Stimulated activated CD4-positive, alpha-beta T cell treated with anti-CD3 and anti-CD28 coated beads, TNF-alpha, amount 100 ng/mL, for 4 hours (primary cell): ENCODE data around the gene DCAF6.
A peak's percentile ranks its signal among the peaks of the same experiment; 100 is the strongest.

Experiments used
- DNase-seq, 3 experiments: peaks; one replicate each; pipeline ENCODE4 v3.0.0-alpha.2; 2020; ENCODE audit warnings: low read depth in 3 of 3

The DCAF6 gene

DNA sequence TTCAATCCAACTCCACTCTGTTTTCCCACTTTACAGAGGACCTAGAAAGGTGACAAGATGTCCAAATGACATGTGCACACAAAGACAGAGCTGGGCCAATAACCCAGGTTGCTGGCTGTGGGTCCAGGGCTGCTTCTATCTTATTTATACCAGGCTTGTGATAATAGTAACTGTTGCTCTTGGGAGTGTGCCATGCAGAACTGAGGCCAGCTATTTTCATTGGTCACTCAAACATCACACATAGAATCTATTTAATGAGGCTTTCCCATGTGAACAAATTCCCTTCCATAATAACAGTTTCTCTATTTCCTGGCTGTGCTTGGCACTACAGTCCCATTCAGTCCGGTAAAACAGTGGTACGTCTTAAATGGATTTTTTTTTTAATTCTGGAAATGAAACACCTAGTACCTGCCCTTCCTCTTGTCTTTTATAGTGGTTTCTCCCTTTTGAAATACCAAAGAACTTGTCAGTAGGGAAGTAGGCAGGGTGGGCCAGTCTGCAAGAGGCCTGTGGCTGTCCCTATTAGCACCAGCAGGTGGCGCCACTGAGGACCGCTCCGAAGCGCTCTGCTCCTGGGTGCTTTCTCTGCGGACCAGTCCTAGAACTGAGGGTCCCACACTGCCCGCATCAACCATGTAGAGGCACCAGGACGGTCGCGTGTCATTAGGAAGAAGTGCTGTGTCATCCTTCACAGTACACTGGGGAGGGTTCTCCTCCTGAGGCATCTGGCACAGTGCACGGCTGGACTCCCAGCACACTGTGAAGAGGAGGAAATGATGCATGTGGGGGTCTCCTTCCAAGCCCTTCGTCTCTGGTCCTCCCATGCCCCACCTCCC lies 148.1 kb downstream of the DCAF6 start:
- DNase-seq = peak; percentile 19 to 44 (median 28)

DNA sequence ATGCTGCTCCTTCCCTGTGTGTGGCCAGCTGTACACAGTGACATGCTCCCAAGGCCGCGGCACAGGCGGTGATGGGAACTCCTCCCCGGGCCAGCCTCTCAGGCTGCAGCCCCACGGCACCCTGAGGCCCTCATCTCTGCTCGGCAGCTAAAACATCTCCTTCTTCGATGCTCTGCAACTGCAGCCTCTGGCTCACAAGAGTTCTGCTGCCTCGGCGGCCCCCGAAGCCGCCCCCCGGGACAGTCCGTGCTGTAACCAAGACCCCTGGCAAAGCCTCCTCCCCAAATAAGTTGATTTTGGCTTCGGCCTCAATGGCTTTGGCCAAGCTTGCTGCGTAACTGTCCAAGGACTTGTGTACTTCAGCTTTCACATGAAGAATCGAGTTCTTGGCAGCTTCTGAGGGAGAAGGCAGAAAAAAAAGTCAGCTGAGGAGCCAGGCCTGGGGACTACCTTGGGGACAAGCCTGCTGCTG lies 149.0 kb downstream of the DCAF6 start:
- DNase-seq = no peak

DNA sequence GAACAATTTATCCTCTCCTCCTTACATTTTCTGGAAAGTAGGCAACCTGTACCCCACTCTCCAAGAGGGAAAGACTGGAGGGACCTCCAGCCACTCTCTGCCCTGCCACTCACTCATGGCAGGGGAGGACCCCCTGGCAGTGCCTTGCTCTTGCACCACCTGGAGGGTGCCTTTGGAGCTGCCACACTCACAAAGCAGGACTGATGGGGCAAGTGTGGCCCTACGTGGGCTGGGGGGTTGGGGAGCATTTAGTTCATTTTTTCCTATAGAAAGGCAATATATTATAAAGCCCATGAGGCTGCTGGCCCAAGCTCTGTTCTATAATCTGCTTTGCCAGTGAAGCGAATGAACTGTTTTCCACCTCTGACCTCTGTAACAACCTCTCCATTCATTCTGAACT lies 150.0 kb downstream of the DCAF6 start:
- DNase-seq = no peak

DNA sequence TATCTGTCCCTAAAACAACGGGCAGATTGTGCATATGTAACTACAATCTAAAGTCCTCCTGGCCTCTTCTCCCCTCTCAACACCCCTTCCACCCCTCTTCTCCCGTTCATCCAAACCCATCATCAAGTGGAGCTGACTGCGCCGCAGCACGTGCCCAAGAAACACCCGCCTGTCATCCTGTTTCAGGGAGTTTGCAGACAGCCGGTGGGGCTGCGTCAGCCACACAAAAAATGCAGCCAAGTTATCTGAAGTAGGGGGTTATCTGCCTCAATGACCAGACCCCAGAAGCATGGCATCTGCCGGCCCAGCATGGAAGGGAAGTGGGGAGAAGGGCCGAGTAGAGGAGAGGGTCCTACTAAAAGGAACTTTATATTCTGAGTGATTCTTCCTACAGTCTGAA lies 151.2 kb downstream of the DCAF6 start:
- no peak for DNase-seq

DNA sequence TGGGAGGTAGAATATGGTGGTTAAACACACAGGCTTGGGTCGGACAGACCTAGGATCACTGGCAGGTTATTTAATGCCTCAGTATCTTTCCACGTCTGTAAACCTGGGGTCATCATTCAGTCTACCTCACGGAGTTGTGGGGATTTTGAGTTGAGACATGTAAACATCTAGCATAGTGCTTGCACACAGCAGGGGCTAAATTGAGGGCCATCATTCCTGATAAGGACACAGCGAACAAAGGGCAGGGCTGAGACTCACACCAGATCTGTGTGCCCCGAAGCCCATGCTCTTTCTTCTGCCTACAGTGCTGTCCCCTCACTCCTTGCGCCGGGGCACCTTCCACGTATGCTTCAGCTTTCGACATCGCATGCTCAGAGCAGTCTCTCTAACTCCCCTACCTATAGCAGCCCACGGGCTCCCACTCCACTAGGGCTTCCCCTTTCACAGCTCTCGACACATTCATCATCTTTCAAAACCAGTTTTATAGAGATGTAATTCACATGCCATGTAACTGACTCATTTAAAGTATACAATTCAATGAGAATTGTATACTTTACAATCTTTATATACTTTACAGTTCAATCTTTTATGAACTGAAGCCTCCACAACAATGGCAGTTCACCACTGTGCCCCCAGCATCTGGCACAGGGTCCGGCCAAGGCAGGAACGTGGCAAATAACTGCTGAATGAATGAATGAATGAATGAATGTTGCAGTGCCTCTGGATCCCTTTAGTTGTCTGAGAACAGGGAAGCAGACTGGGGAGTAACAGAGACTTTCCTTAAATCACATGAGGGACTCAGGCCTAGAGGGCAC lies 152.2 kb downstream of the DCAF6 start:
- DNase-seq = no peak

DNA sequence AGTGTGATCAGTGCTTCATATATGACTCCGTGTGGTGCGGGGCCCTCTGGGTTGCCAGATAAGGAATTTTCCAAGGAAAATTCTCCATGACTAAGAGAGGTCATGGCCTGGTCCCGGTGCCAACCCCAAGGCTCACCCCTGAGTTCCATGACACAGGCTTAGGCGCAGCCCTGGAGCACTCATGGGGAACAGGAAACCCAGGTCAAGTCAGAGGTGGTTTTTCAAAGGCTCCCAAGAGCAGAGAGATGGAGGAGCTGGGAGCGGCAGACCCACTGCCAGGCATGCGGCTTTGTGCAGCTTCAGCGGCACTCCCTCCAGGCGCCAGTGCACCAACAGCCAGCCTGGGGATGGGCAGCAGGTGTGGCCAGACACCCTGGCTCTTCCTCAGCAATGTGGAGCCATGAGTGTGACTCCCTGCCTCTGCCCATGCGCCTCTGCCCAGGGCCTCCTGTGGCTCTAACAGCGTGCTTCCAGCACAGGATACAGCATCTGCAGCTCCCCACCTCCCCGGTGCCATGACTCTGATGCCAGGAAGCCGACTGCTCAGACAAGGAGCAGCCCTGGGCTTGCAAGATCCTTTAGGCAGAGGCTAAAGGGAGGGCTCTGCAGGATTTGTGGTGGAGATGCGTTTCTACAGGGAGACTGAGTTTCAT lies 153.0 kb downstream of the DCAF6 start:
- no peak for DNase-seq

DNA sequence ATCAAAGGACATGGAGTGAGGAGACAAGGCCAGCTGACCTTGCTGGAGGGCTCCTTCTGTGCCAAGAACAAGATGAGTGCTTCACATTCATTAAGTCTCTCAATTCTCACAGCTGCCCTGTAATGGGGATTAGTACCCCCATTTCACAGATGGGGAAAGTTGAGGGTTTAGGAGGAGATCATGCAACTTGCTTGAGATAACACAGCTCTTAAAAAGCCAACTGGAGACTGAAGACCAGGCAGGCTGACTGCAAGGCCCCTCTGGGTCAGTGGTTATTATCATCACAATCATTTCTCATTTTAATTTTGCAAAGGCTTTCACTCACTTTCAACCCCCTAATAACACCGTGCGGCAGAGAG lies 153.5 kb downstream of the DCAF6 start:
- no peak for DNase-seq

DNA sequence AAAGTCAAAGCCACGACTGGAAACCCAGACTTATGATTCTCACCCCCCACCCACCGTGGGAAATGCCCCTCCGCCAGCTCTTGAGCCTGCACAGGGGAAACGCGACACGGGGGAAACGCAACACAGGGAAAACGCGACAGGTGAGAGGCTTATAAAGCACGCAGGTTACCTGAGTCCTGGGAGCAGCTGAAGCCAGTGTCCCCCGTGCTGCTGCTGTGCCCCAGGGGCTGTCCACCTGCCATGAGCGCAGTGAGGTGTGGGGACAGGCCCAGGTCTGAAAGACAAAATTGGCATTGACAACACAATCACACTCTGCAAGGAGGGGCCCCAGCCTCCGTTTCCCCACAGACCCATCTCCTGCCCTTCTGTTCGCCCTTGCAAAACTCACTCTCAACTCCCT lies 153.9 kb downstream of the DCAF6 start:
- no peak for DNase-seq

DNA sequence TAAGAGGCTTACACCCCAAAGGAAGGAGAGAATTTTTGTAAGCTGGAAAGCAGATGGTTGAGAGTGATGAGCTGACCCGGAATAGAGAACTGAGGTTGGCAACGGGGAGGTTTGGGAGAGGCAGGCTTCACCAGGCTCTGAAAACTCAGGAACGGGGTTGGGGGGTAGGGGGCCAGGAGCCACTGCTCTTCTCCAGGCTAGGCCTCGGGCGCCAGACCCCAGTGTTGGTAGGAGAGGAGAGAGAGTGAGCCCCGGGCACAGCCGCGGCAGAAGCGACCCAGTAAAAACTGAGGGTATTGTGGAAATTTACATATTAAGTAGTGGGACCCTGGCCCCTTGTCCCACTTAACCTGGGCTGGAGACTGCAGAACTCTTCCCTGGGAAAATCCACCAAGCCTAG lies 154.6 kb downstream of the DCAF6 start:
- DNase-seq = no peak

DNA sequence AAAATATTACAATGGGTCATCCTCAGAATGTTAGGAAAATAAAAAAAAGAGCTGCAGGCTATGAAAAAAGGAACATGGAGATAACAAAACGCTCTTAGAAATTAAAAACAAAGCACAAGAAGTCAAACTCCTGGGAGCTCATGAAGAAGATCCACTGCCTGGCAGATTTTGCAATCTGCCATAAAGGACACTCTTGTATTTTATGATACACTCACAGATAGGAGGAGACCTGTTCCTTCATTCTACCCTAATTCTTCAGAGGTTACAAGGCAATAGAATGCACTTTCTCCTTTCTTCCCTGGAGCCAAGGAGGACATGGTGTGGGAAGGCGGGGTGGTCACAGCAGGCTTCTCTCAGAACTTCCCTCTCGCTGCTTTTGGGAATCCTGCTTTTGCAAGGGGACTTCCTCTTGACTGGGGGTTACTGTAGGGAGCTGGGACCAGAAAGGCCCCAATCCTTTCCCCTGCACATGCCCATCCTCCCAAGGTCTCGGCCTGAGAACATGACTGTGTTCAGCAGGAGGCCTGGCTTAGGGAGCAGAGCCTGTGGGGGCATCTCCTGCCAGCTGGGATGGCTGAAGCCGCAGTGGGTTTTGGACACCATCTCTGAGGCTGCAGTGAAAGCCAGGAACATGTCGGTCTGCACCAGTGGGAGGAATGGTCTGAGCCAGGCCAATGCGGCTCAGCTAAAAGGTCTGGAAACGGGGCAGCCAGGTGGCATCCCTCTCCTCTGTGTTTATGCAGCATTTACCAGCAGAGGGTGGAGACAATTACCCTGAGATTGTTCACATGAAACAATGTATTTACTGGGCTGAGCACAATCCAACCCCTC lies 155.5 kb downstream of the DCAF6 start:
- DNase-seq = no peak

DNA sequence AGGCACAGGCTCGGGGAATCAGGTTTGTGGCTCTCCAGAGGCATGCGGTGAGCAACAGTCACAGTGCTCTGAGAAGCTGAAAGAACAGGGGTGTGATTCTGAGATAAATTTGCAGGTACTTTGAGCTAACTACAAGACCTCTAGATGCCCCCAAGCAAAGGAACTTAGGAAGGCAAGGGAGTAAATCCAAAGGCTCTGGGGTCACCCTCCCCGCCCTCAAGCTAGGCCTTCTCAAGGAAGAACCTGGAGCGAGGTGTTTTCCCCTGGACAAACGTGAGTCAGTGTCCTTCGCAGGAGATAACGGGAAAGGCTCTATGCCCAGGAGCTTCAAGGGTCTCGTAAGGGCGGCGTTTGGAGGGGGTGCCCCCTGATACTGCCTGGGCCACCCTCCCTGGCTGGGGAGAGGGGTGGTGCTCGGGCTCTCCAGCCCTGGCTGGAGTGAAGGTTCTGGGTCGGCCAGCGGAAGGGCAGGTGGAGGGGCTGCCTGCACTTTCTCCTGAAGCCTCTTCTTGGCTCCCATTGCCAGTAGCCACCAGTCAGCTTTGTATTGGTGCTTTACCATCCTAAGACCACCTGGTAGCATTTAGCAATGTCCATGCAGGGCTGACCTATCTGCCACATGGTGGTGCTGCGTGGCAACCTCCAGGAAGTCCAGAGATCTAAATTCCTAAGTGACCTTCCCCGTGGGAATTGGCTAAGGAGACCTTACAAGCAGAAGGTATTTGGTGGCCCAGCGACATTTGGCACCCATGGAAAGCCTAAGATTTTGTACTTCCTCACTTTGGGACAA lies 156.3 kb downstream of the DCAF6 start:
- DNase-seq = no peak

DNA sequence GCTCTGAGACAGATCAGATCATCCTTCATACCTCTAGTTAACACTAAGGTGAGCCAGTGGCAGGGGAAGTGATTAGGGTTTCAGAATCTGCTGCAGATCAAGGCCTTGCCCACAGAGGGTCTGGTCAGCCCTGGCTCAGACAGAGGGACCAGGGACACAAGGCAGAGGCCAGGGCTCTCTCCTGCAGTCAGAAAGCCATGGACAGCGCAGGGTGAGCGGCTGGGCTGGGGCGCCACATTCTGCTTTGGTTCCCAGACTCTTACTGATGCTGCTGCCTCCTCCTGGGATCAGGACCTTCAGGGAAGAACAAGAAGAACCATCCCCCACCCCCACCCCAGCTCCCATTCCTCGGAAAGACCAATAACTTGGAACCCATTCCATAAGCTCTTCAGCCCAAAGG lies 157.1 kb downstream of the DCAF6 start:
- no peak for DNase-seq

DNA sequence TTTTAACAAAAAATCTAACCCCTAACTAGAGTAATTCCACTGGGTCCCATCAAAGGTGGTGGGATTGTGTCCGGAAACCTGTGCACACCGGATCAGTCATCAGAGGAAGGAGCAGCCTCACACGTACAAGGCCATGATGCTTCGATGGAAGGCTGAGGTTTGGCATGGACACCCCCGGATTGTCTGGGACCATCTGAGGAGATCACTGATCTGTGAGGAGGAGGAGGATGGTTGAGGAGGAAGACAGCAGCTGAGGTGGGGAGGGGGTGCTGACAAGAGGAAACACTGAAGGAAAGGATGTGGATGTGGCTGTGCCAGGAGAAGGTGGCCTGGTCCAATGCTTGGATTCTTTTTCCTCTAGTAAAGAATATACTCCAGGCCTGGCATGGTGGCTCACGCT lies 159.0 kb downstream of the DCAF6 start:
- DNase-seq = no peak

DNA sequence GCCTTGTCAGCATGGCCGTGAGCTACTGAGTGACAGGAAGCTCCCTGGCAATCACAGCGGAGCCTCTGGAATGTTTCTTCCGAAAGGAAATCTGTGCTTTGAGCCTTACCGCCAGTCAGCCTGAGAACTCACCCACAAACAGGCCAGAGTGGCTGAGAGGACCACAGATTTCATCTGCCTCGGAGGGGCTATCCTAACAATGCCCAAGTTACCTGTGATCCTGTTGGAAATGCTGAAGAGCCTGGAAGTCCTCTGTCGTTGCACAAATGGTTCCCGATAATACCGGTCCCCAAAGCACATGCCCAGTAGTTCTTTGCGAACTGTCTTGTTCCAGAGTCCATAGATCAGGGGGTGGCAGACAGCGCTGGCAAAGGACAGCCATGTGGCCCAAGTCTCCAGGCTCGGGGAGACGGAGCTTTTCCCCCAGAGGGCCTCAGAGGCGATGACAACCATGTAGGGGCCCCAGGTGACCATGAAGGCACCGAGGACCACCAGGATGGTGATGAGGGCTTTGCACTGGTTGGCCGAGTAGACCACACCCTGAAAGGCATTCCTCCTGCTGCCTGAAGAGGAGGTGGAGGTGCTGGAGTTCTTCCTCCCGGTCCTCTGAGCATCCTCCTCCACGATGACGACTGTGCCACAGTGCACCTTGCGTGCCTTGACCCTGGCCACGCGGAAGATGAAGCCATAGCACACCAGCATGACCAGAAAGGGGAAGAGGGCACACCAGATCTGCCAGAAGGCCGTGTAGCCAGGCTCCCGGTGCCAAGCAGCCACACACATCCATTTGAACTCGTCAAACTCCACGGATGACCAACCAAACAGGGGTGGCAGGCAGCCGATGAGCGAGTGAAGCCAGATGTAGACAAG lies 160.0 kb downstream of the DCAF6 start:
- DNase-seq = no peak

DNA sequence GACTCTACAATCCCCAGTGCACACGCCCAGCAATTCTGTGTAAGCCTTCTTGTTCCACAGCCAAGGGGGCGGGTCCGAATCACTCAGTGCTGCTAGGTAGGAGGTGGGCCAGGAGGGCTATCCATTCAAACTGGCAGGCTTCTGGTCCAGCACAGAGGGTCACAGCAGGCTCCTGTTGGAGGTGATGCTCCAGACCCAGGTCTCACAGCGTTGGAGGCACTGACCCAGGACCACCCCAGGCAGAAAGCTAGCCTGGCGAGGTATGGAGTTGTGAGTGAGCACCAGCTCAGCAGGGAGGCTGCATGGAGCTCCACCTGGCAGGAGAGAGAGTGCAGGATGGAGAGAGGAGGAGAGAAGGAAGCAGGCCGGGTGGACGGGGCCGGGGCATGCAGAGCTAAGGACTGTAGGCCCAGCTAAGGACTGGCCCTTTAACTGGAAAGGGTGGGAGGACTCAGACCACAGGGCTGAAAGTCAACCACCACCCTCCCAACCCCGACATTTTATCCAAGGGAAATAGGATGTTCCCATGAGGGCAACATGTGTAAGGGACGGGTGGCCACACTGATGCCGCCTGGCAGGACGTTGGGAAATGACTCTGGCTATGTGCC lies 161.5 kb downstream of the DCAF6 start:
- no peak for DNase-seq

DNA sequence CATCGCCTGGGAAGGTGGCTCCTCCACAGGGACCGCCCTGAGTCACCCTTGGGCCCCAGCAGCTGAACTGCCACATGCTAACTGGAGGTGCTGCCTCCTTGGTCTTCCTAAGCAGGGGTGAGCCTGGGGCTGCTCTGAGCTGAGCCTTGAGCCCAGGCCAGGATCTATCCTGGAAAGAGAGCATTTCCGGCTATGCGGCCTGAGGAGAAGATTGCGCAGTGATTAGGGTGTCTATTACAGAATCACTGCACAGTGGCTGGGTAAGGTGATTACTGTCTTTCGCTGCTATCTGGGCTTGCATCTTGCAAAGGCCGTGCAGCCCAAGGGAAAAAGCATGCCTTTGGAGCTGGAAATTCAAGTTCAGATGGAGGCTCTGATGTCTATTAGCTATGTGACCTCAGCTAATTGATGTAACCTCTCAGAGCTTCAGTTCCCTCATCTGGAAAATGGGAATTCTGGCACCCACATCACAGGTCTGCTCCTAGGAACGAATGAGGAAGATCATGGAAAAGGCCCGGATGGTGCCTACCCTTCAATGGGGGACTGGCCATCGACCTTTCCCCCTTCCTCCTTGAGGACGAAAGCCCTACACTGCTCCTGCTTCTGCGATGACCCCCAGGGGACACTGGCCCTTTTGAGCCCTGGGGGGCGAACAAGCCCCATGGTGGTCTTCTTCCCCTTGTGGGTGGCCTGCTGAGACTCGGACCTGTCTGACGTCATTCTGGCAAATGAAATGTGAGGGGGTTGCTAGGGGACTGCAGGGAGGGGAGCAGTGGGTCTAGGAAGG lies 162.2 kb downstream of the DCAF6 start:
- no peak for DNase-seq

DNA sequence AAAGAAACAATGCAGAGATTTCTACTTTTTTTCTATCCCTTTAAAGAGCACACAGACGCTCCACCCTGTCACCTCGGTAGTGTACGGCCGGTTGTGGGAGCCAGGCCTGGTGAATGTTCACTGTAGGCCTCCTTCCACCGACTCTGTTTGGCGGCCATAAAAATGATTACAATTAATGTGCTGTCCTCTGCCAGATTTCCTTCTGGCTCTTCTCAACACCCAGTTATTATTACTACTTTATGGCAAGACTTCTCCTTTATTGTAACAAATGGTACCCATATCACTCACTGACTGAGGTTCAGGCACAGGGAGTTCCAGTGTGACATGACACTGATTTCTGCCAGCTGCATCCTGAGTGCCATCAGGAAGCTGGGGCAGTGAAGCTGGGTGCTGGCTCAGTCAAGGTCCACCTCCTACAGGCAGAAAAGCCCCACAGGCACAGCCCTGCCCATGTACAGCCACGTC lies 162.9 kb downstream of the DCAF6 start:
- DNase-seq = no peak

DNA sequence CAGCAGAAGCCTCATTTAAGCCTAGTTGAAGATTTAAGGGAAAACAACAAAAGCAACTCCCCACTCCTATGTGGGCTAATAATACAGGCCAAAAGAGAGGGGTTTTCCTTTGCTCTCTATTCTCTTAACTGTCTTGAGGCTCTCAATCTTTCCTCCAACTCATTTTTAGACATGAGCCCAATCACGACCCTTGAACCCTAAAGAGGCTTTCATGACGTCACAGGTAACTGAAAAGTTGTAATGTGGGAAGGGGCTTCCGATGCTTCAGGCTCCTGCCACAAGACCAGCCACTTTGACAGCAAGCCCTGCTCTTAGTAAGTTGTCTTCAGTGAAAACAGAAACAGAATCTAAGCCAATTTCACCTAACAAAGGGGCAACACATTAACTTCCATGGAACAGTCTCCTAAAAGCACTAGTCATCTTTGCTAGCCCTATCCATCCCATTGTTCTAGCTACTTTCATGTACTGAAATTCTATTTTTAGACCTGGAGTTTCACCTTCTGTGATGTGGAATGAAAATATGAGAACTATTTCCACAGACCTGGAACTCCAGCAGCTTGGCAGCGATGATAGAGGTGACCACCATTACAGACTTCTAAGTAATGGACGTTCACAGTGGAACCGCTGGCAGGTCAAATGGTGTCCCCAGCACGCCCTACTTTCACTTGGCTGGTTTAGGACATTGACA lies 164.0 kb downstream of the DCAF6 start:
- DNase-seq = no peak
